Measurements from ENCODE around the gene DDX39B. TPM values are rescaled to one million over a fixed set of nuclear protein-coding genes. Genes with fewer than 3 reads are reported as not detected.

Gene DDX39B
- total and polyA plus RNA-seq, 2 donors (not counting 3 experiments of a cell fraction or from before 2014, with no cell fraction given), result 453 to 766 TPM

- no peak for FAIRE-seq
- Histone ChIP-seq H3K9ac (replicated peaks; ENCODE audit: extremely low read depth, insufficient read depth, low read length) (no peak overlapping the region), H3K36me3 (ENCODE audit: control insufficient read depth in 2 of 2, extremely low read depth in 1 of 2, insufficient read depth in 2 of 2, low read length in 2 of 2) (peaks cover 28 to 45% of the 10 kb centered on the region in 2 experiments), H3K4me3 (replicated peaks in 1 of 3; ENCODE audit: insufficient read depth in 1 of 3, low read depth in 1 of 3, low read length in 3 of 3) (no peak overlapping the region), H3K4me2 (ENCODE audit: insufficient read depth, low read length) (no peak overlapping the region), H3K9me1 (replicated peaks; ENCODE audit: control insufficient read depth, extremely low read depth, insufficient read depth, low read length) (no peaks in the 10 kb centered on the region), H4K20me1 (replicated peaks; ENCODE audit: control insufficient read depth, extremely low read depth, insufficient read depth, low read length) (no peaks in the 10 kb centered on the region), H3K4me1 (ENCODE audit: control insufficient read depth, extremely low read depth, insufficient read depth, low read length) (peaks cover 17% of the 10 kb centered on the region), H3K9me3 (replicated peaks; ENCODE audit: control insufficient read depth, insufficient read depth, low read length) (no peaks in the 10 kb centered on the region), H2AFZ (ENCODE audit: low read depth, low read length) (no peak overlapping the region), H3K27ac (ENCODE audit: insufficient read depth, low read depth, low read length) (no peak overlapping the region), H3K79me2 (ENCODE audit: control insufficient read depth, insufficient read depth, low read length) (peaks cover 25% of the 10 kb centered on the region), H3K27me3 (ENCODE audit: control insufficient read depth in 2 of 2, insufficient read depth in 2 of 2, low read length in 2 of 2) (no peaks in the 10 kb centered on the region)
- dilution Hi-C loops (cut with MboI; ENCODE audit: extremely low pct_ligation_motif_present, low sequenced_read_pairs), result no loop called here
- TF ChIP-seq MYC (IDR thresholded peaks at IDR 0.05; ENCODE audit: low read depth, low read length), result no peak
- no peak for TF ChIP-seq POLR2A (IDR thresholded peaks at IDR 0.05; ENCODE audit: low read depth, low read length)
- TF ChIP-seq MAX (IDR thresholded peaks at IDR 0.05; ENCODE audit: insufficient read depth, insufficient read length), result no peak
- no peak for TF ChIP-seq FOS (IDR thresholded peaks at IDR 0.05; ENCODE audit: borderline replicate concordance, insufficient read depth, low read length)
- no peak for TF ChIP-seq JUN (IDR thresholded peaks at IDR 0.05; ENCODE audit: borderline replicate concordance, insufficient read depth, insufficient read length, low read depth)
- TF ChIP-seq POLR2AphosphoS5 (IDR thresholded peaks at IDR 0.05; ENCODE audit: insufficient read depth, low read depth, low read length), result peak; percentile 22
- TF ChIP-seq CTCF (IDR thresholded peaks at IDR 0.05; ENCODE audit: extremely low read depth in 1 of 2, insufficient read depth in 1 of 2, low read depth in 1 of 2, low read length in 2 of 2), result no peak
- intact Hi-C loops (cut with micrococcal nuclease), result no loop called here
- CTCF ChIA-PET, result interaction anchor here (1.3 kb wide), 2 partner anchors 11 to 37 kb away, joined by 3 to 7 read pairs; partner anchors contain the start of gene DDX39B
- no peak for DNase-seq (ENCODE audit: low read depth, low spot score)
- TSS peak; percentile 8 for BruUV-seq (replicated peaks)
- POLR2A ChIA-PET, result no interaction called here
Measured at GRCh38 chr6:31530659-31531058, 11.1 kb downstream of the DDX39B start.

All from endothelial cell of umbilical vein (primary cell).